Activated T-cell treated with anti-CD3 and anti-CD28 coated beads, Interleukin-2, amount 50 U/mL, for 24 hours (primary cell): ENCODE results near the gene WDR82.

Experiments used
- DNase-seq: peaks from one replicate; pipeline ENCODE4 v3.0.0-alpha.2; 2020
- H3K27ac Mint-ChIP-seq: 2 replicates; pipeline ENCODE4 v1.8.0; 2020; ENCODE audit warnings: mild to moderate bottlenecking, mixed read lengths
- H3K27me3 Mint-ChIP-seq: 2 replicates; pipeline ENCODE4 v1.8.0; 2020; ENCODE audit warnings: mixed read lengths
- H3K36me3 Mint-ChIP-seq: 2 replicates; pipeline ENCODE4 v1.8.0; 2020; ENCODE audit warnings: low read depth, mixed read lengths
- H3K4me1 Mint-ChIP-seq: 2 replicates; pipeline ENCODE4 v1.8.0; 2020; ENCODE audit warnings: low read depth, mixed read lengths
- H3K4me3 Mint-ChIP-seq: 2 replicates; pipeline ENCODE4 v1.8.0; 2020; ENCODE audit warnings: mild to moderate bottlenecking, moderate library complexity, mixed read lengths
- H3K9me3 Mint-ChIP-seq: 2 replicates; pipeline ENCODE4 v1.8.0; 2020; ENCODE audit warnings: mixed read lengths

Gene WDR82

GRCh38 chr3:52278510-52279069, at the start of gene WDR82:
Gene WDR82, minus strand, starts transcription at chr3:52278649. Its CDS starts 288 bp downstream, at chr3:52278361.
- H3K4me3 Mint-ChIP-seq: peak within 1 kb of the TSS; percentile 89
- peak within 1 kb of the TSS; percentile 97 for H3K27ac Mint-ChIP-seq
- DNase-seq: peak; percentile 99
- no peaks in the 10 kb centered on the region for H3K27me3 Mint-ChIP-seq
- peaks cover 89% of the 10 kb centered on the region for H3K36me3 Mint-ChIP-seq
- no peaks in the 10 kb centered on the region for H3K9me3 Mint-ChIP-seq
- peaks cover 64% of the 10 kb centered on the region for H3K4me1 Mint-ChIP-seq

GRCh38 chr3:52327486-52328290, 49.2 kb upstream of the WDR82 start:
- DNase-seq: no peak
- peaks cover 10% of the 10 kb centered on the region for H3K36me3 Mint-ChIP-seq
- H3K27ac Mint-ChIP-seq: no peak overlapping the region
- no peak overlapping the region for H3K4me3 Mint-ChIP-seq
- no peaks in the 10 kb centered on the region for H3K9me3 Mint-ChIP-seq
- no peaks in the 10 kb centered on the region for H3K4me1 Mint-ChIP-seq
- H3K27me3 Mint-ChIP-seq: no peaks in the 10 kb centered on the region

GRCh38 chr3:52326976-52327375, 48.5 kb upstream of the WDR82 start:
- no peaks in the 10 kb centered on the region for H3K4me1 Mint-ChIP-seq
- no peaks in the 10 kb centered on the region for H3K27me3 Mint-ChIP-seq
- no peaks in the 10 kb centered on the region for H3K9me3 Mint-ChIP-seq

GRCh38 chr3:52325686-52326085, 47.2 kb upstream of the WDR82 start:
- Mint-ChIP-seq H3K27ac (no peak overlapping the region), H3K36me3 (no peaks in the 10 kb centered on the region), H3K4me1 (no peaks in the 10 kb centered on the region), H3K4me3 (no peak overlapping the region), H3K27me3 (no peaks in the 10 kb centered on the region), H3K9me3 (no peaks in the 10 kb centered on the region)
- DNase-seq: no peak

More at GRCh38 chr3:52326976-52327375, 48.5 kb upstream of the WDR82 start:
- H3K36me3 Mint-ChIP-seq: peaks cover 3% of the 10 kb centered on the region
- H3K4me3 Mint-ChIP-seq: no peak overlapping the region
- no peak for DNase-seq
- no peak overlapping the region for H3K27ac Mint-ChIP-seq

- Mint-ChIP-seq H3K4me3 (no peak overlapping the region), H3K27ac (no peak overlapping the region), H3K4me1 (no peaks in the 10 kb centered on the region), H3K27me3 (no peaks in the 10 kb centered on the region), H3K36me3 (no peaks in the 10 kb centered on the region), H3K9me3 (no peaks in the 10 kb centered on the region)
- DNase-seq: no peak
Measured at GRCh38 chr3:52324676-52325075, 46.2 kb upstream of the WDR82 start.

GRCh38 chr3:52323526-52324295, 45.3 kb upstream of the WDR82 start:
- H3K9me3 Mint-ChIP-seq: no peaks in the 10 kb centered on the region
- DNase-seq: no peak
- H3K27ac Mint-ChIP-seq: peak overlapping the region; percentile 8

GRCh38 chr3:52322466-52322865, 44.0 kb upstream of the WDR82 start:
- no peak overlapping the region for H3K27ac Mint-ChIP-seq
- peaks cover 7% of the 10 kb centered on the region for H3K4me1 Mint-ChIP-seq

More at GRCh38 chr3:52323526-52324295, 45.3 kb upstream of the WDR82 start:
- Mint-ChIP-seq H3K4me1 (no peaks in the 10 kb centered on the region), H3K4me3 (no peak overlapping the region), H3K27me3 (no peaks in the 10 kb centered on the region), H3K36me3 (no peaks in the 10 kb centered on the region)

GRCh38 chr3:52321481-52321880, 43.0 kb upstream of the WDR82 start:
- Mint-ChIP-seq H3K9me3 (no peaks in the 10 kb centered on the region), H3K4me1 (peaks cover 17% of the 10 kb centered on the region), H3K36me3 (no peaks in the 10 kb centered on the region), H3K27me3 (no peaks in the 10 kb centered on the region), H3K4me3 (no peak overlapping the region), H3K27ac (no peak overlapping the region)
- no peak for DNase-seq

More at GRCh38 chr3:52322466-52322865, 44.0 kb upstream of the WDR82 start:
- no peaks in the 10 kb centered on the region for H3K36me3 Mint-ChIP-seq
- no peaks in the 10 kb centered on the region for H3K9me3 Mint-ChIP-seq
- no peak for DNase-seq
- no peak overlapping the region for H3K4me3 Mint-ChIP-seq
- no peaks in the 10 kb centered on the region for H3K27me3 Mint-ChIP-seq

GRCh38 chr3:52319921-52320595, 41.6 kb upstream of the WDR82 start:
- no peak overlapping the region for H3K4me3 Mint-ChIP-seq
- H3K9me3 Mint-ChIP-seq: no peaks in the 10 kb centered on the region
- H3K27me3 Mint-ChIP-seq: no peaks in the 10 kb centered on the region
- no peaks in the 10 kb centered on the region for H3K36me3 Mint-ChIP-seq
- no peak overlapping the region for H3K27ac Mint-ChIP-seq
- no peak for DNase-seq
- H3K4me1 Mint-ChIP-seq: peaks cover 17% of the 10 kb centered on the region

GRCh38 chr3:52318186-52318816, 39.9 kb upstream of the WDR82 start:
- H3K27ac Mint-ChIP-seq: no peak overlapping the region
- H3K36me3 Mint-ChIP-seq: no peaks in the 10 kb centered on the region
- H3K9me3 Mint-ChIP-seq: no peaks in the 10 kb centered on the region
- H3K27me3 Mint-ChIP-seq: no peaks in the 10 kb centered on the region
- DNase-seq: no peak
- peaks cover 26% of the 10 kb centered on the region for H3K4me1 Mint-ChIP-seq
- no peak overlapping the region for H3K4me3 Mint-ChIP-seq

GRCh38 chr3:52317208-52318000, 39.0 kb upstream of the WDR82 start:
- peak; percentile 80 for DNase-seq
- Mint-ChIP-seq H3K9me3 (no peaks in the 10 kb centered on the region), H3K27ac (no peak overlapping the region), H3K36me3 (no peaks in the 10 kb centered on the region), H3K4me1 (peaks cover 30% of the 10 kb centered on the region), H3K4me3 (peak overlapping the region; percentile 62), H3K27me3 (no peaks in the 10 kb centered on the region)

GRCh38 chr3:52315977-52316764, 37.7 kb upstream of the WDR82 start, which contains the start of gene DNAH1:
Gene DNAH1, plus strand, starts transcription at chr3:52316319. Its CDS starts 6,124 bp downstream, at chr3:52322443.
- Mint-ChIP-seq H3K9me3 (no peaks in the 10 kb centered on the region), H3K4me3 (peak within 1 kb of the TSS; percentile 62), H3K27ac (peak within 1 kb of the TSS; percentile 11), H3K27me3 (no peaks in the 10 kb centered on the region), H3K36me3 (no peaks in the 10 kb centered on the region), H3K4me1 (peaks cover 34% of the 10 kb centered on the region)
- DNase-seq: no peak

- Mint-ChIP-seq H3K4me3 (no peak overlapping the region), H3K27ac (no peak overlapping the region), H3K36me3 (peaks cover under 1% of the 10 kb centered on the region), H3K4me1 (peaks cover 44% of the 10 kb centered on the region), H3K9me3 (no peaks in the 10 kb centered on the region), H3K27me3 (no peaks in the 10 kb centered on the region)
- no peak for DNase-seq
Measured at GRCh38 chr3:52315006-52315405, 36.6 kb upstream of the WDR82 start.
